Activated T-cell treated with anti-CD3 and anti-CD28 coated beads, Interleukin-2, amount 50 U/mL, for 4 hours (primary cell): ENCODE measurements around the gene ARL6IP1. TPM values are rescaled to one million over a fixed set of nuclear protein-coding genes. Genes with fewer than 3 reads are reported as not detected.
"Not testable (repeated sequence)": the region's sequence is repeated elsewhere in the genome, so short reads cannot be mapped to it uniquely, and the experiment has no call there.

ENCODE experiments used
- ATAC-seq, 2 donors: fragments of 200-7000 bp; cut with Tn5 transposase; one replicate each; pipeline ENCODE4 v1.10.0; 2021
- DNase-seq: peaks from one replicate; pipeline ENCODE4 v3.0.0-alpha.2; 2020
- H3K27me3 Mint-ChIP-seq: one replicate; pipeline ENCODE4 v1.8.0; 2021; ENCODE audit warnings: low read depth, mixed read lengths
- H3K36me3 Mint-ChIP-seq: one replicate; pipeline ENCODE4 v1.8.0; 2022; ENCODE audit warnings: mixed read lengths; ENCODE audit not compliant: insufficient read depth
- H3K4me1 Mint-ChIP-seq: one replicate; pipeline ENCODE4 v1.8.0; 2021; ENCODE audit warnings: low read depth, mixed read lengths
- H3K4me3 Mint-ChIP-seq: one replicate; pipeline ENCODE4 v1.8.0; 2021; ENCODE audit warnings: mild to moderate bottlenecking, moderate library complexity, mixed read lengths
- H3K9me3 Mint-ChIP-seq: one replicate; pipeline ENCODE4 v1.8.0; 2021; ENCODE audit warnings: mixed read lengths
- total RNA-seq, 3 donors: library from RNA; stranded (reverse); gene quantifications; one replicate each; pipeline ENCODE4 v1.2.1, GENCODE V29; 2021

ARL6IP1 gene
- total RNA-seq, 3 donors from 2014 or later = 49.1 to 60.6 (median 51.9) TPM

DNA sequence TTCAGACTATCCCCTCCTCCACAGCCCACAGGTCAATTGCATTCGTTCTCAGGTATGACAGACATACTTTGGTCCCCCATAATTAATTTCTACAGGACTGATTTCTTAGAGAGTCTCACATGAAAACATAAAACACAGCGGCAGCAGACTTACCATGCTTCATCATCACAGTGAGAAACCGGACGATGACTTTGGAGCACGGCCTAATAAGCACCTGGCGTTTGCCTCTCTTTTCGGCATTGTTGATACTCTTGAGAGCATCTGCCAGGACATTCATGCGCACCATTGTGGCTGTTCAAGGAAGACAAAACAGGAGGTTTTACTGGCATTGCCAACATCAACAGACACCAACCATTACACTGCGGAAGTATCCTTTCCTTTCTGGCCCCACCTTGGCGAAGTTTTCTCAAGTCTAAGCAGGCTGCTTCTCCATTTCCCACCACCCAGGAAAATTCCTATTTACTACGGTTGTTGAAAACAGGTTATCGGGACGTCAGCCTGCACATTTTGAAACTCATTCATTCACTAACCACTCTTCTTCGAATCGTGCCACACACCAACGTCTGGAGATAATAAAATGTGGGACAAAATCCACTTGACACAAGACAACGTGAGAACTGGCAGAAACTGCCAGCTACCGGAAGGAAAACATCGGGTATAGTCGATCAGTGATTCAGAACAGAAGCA is 12.4 kb downstream of the ARL6IP1 start:
- peak overlapping the region; percentile 99 for H3K4me3 Mint-ChIP-seq
- H3K36me3 Mint-ChIP-seq = peaks cover 66% of the 10 kb centered on the region
- no peaks in the 10 kb centered on the region for H3K27me3 Mint-ChIP-seq
- DNase-seq (no peak), ATAC-seq (no peak)
- H3K9me3 Mint-ChIP-seq = no peaks in the 10 kb centered on the region
- peaks cover 51% of the 10 kb centered on the region for H3K4me1 Mint-ChIP-seq

GRCh38 chr16:18784917-18785623 is 16.3 kb downstream of the ARL6IP1 start:
- Mint-ChIP-seq H3K4me3 (peak overlapping the region; percentile 69), H3K4me1 (peaks cover 58% of the 10 kb centered on the region), H3K27me3 (no peaks in the 10 kb centered on the region), H3K9me3 (no peaks in the 10 kb centered on the region), H3K36me3 (peaks cover 67% of the 10 kb centered on the region)
- ATAC-seq (no peak), DNase-seq (no peak)

- Mint-ChIP-seq H3K4me1 (peaks cover 54% of the 10 kb centered on the region), H3K4me3 (peak overlapping the region; percentile 24), H3K27me3 (no peaks in the 10 kb centered on the region), H3K9me3 (no peaks in the 10 kb centered on the region), H3K36me3 (peaks cover 55% of the 10 kb centered on the region)
- peak; percentile 27 to 54 for ATAC-seq
- no peak for DNase-seq
Measured at GRCh38 chr16:18783430-18784341, 17.7 kb downstream of the ARL6IP1 start.

DNA sequence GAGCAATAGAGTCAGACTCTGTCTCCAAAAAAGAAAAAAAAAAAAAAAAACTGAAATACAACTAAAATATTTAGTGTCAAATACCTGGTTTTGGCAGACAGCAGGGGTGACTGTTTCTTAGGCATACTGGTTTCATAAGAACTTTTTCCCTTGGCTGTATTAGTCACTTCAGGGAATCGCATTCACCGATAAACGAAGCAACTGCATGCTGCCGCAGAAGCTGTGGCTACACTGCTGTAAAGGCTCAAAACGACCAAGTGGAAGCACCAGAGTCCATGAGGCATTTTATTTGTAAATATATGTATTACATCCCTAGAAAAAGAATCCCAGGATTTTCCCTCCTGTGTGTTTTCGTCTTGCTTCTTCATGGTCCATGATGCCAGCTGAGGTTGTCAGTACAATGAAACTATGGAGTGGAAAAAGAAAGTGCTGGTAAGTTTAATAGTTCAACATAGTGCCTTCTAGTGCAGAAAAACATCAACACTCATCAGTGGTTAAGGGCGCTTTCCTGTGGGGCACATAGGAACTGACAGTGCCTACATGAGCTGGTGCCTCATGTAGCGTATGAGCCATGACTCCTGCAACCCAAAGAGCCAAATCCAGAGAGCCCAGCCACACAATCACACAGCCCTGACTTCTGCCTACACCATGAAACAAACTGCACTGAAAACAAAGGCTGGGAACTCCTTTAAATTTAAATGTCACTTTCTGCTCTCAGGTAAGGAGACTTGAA is 18.5 kb downstream of the ARL6IP1 start:
- Mint-ChIP-seq H3K4me1 (peaks cover 45% of the 10 kb centered on the region), H3K27me3 (no peaks in the 10 kb centered on the region), H3K4me3 (no peak overlapping the region), H3K9me3 (no peaks in the 10 kb centered on the region), H3K36me3 (peaks cover 47% of the 10 kb centered on the region)
- DNase-seq (no peak), ATAC-seq (peak; percentile 49 to 51)

- H3K36me3 Mint-ChIP-seq = peaks cover 33% of the 10 kb centered on the region
- peaks cover 32% of the 10 kb centered on the region for H3K4me1 Mint-ChIP-seq
- not testable (repeated sequence) for H3K4me3 Mint-ChIP-seq, ATAC-seq, DNase-seq, H3K27me3 Mint-ChIP-seq, H3K9me3 Mint-ChIP-seq
Measured at GRCh38 chr16:18781232-18781631, 20.1 kb downstream of the ARL6IP1 start.

DNA sequence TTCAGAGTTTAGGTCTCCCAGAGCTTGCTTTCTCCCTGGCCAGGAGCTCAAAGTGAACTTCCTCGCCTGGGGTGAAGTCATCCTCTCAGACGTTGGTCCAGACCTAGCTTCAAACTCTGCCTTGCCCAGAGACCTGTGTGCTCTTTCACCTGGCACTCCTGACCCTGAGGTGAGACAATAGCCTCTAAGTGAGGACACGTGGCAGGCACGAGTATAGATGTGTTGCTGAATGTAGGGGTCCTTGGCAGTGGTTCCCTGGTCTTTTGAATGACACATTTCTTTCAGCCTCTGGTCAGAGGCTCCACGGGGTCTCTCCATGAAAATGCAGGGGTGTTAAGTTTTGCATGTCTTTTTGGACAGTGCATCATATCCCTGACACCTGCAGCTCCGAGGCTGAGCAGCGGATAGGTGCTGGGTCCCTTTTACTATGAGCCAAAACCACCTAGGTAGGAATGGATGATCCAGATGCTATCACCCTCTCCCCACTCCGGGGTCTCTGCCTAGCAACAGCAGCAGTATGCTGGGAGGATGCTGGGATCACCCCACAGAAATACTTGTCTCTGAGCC is 20.8 kb downstream of the ARL6IP1 start:
- ATAC-seq = peak; percentile 4
- H3K27me3 Mint-ChIP-seq = not testable (repeated sequence)

GRCh38 chr16:18777664-18778063 is 23.7 kb downstream of the ARL6IP1 start:
- H3K4me3 Mint-ChIP-seq, DNase-seq, H3K9me3 Mint-ChIP-seq, H3K36me3 Mint-ChIP-seq, ATAC-seq, H3K4me1 Mint-ChIP-seq, H3K27me3 Mint-ChIP-seq: not testable (repeated sequence)

More for the DNA sequence above, 20.8 kb downstream of the ARL6IP1 start:
- peaks cover 25% of the 10 kb centered on the region for H3K4me1 Mint-ChIP-seq
- H3K4me3 Mint-ChIP-seq, DNase-seq, H3K9me3 Mint-ChIP-seq: not testable (repeated sequence)
- peaks cover 26% of the 10 kb centered on the region for H3K36me3 Mint-ChIP-seq

GRCh38 chr16:18776334-18776733 is 25.0 kb downstream of the ARL6IP1 start:
- not testable (repeated sequence) for H3K27me3 Mint-ChIP-seq, H3K9me3 Mint-ChIP-seq, H3K36me3 Mint-ChIP-seq, H3K4me1 Mint-ChIP-seq, DNase-seq, H3K4me3 Mint-ChIP-seq, ATAC-seq

DNA sequence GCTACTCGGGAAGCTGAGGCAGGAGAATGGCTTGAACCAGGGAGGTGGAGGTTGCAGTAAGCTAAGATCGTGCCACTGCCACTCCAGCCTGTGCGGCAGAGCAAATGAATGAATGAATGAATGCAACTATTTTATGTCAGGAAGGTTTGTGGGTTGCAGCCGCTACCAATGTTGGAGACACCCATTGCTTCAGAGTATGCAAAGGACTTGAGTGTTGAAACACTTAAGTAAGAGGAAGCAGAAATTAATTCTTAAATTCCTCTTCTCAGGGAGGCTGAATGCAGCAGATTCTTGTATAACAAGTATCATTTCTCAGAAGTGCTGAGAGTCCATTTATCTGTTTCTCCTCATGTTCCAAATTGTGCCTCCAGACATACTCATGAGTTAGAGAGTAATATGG is 26.7 kb downstream of the ARL6IP1 start:
- not testable (repeated sequence) for H3K4me3 Mint-ChIP-seq, H3K4me1 Mint-ChIP-seq, DNase-seq, H3K9me3 Mint-ChIP-seq, H3K27me3 Mint-ChIP-seq, H3K36me3 Mint-ChIP-seq, ATAC-seq

DNA sequence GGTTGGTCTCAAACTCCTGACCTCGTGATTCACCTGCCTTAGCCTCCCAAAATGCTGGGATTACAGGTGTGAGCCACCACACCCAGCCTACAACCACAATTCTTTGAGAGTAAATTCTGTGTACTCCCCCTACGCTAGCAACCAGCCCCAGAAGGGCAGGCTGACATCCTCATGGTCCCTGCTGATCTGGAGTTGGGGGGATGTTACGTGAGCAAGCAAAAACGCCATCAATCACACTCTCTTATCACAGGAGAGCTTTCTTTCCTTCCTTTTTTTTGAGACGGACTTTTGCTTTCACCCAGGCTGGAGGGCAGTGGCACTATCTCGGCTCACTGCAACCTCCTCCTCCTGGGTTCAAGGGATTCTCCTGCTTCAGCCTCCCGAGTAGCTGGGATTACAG is 29.2 kb downstream of the ARL6IP1 start:
- peaks cover 12% of the 10 kb centered on the region for H3K4me1 Mint-ChIP-seq
- H3K27me3 Mint-ChIP-seq, H3K9me3 Mint-ChIP-seq, DNase-seq, H3K36me3 Mint-ChIP-seq, ATAC-seq, H3K4me3 Mint-ChIP-seq: not testable (repeated sequence)

- not testable (repeated sequence) for H3K9me3 Mint-ChIP-seq, H3K4me3 Mint-ChIP-seq, H3K27me3 Mint-ChIP-seq, DNase-seq, H3K36me3 Mint-ChIP-seq
- H3K4me1 Mint-ChIP-seq = peaks cover 19% of the 10 kb centered on the region
- ATAC-seq = peak; percentile 28 to 35
Measured at GRCh38 chr16:18770336-18770962, 30.9 kb downstream of the ARL6IP1 start.

DNA sequence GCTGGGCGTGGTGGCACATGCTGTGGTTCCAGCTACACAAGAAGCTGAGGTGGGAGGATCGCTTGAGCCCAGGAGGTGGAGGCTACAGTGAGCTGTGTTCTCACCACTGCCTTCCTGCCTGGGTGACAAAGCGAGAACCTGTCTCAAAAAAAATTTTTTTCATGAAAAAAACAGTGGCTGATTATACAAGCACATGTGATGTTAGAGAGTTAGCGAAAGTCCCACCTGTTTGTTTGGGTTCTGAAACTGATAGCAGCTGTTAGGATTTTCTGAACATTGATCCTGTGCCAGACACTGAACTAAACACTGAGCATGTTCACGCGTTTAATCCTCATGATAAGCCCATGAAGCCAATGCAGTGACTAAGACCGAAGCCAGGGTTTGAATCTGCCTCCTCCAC is 34.1 kb downstream of the ARL6IP1 start:
- H3K4me3 Mint-ChIP-seq, H3K36me3 Mint-ChIP-seq, H3K9me3 Mint-ChIP-seq, H3K27me3 Mint-ChIP-seq: not testable (repeated sequence)
- H3K4me1 Mint-ChIP-seq = peaks cover 20% of the 10 kb centered on the region
- peak; percentile 11 for DNase-seq
- peak; percentile 77 for ATAC-seq

DNA sequence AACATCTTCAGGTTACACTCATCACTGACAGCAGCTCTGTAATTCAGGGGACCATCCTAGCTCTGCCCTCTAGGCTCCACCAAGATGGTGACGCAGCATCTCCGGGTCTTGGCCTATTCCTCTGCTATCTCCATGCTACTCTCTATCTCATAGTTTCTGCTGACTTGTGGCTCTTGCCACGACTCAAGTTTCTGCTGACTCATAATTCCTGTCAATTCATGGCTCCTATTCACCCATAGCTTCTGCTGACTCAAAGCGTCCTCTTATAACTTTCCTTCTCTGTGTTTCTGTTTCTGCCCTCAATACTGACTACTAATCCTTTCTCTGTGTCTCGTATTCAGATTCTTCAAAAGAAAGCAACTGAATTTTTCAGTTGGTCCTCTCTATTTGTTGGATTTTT is 38.6 kb downstream of the ARL6IP1 start:
- H3K4me1 Mint-ChIP-seq = peaks cover 17% of the 10 kb centered on the region
- not testable (repeated sequence) for H3K9me3 Mint-ChIP-seq, H3K4me3 Mint-ChIP-seq, H3K27me3 Mint-ChIP-seq, H3K36me3 Mint-ChIP-seq, DNase-seq
- ATAC-seq = peak; percentile 56 to 59
